Tibial artery (tissue), 4 donors: ENCODE results near the gene IL12B.
"Not testable (repeated sequence)": the region's sequence is repeated elsewhere in the genome, so short reads cannot be mapped to it uniquely, and the experiment has no call there.

Source experiments
- DNase-seq, 2 donors: peaks; one replicate each; pipeline ENCODE4 v3.0.0-alpha.2; 2019
- H3K27ac ChIP-seq, 2 donors: fragments of 200-600 bp; sonication (generic) in 1 of 2; 1 replicate in 1 of 2; 2 replicates in 1 of 2; pipeline ENCODE4 v1.5.1; 2018 to 2019; ENCODE audit warnings: mild to moderate bottlenecking in 1 of 2
- H3K27me3 ChIP-seq, 2 donors: fragments of 200-600 bp; sonication (generic) in 1 of 2; one replicate each; pipeline versions ENCODE4 v1.5.1 to v1.6.0; 2016 to 2019
- H3K36me3 ChIP-seq, 3 donors: fragments of 200-600 bp; sonication (generic) in 2 of 3; one replicate each; pipeline ENCODE4 v1.5.1; 2016 to 2019; ENCODE audit warnings: mild to moderate bottlenecking in 2 of 3
- H3K4me1 ChIP-seq, 4 donors: fragments of 200-600 bp; sonication (generic) in 2 of 4; 1 replicate in 3 of 4; 2 replicates in 1 of 4; pipeline ENCODE4 v1.5.1; 2016 to 2019
- H3K4me3 ChIP-seq, 2 donors: fragments of 200-600 bp; sonication (generic) in 1 of 2; 1 replicate in 1 of 2; 2 replicates in 1 of 2; pipeline ENCODE4 v1.5.1; 2018 to 2019; ENCODE audit warnings: mild to moderate bottlenecking in 2 of 2
- H3K9me3 ChIP-seq, 3 donors: fragments of 200-600 bp; sonication (generic) in 1 of 3; one replicate each; pipeline ENCODE4 v1.5.1; 2016 to 2019
- CTCF ChIP-seq, 2 experiments: fragments of 200-600 bp in 1 of 2; fragments of 450-650 bp in 1 of 2; IDR thresholded peaks; one replicate each; pipeline ENCODE4 v1.5.1; 2017 to 2019; ENCODE audit warnings: antibody characterized with exemption in 2 of 2, mild to moderate bottlenecking in 1 of 2, moderate library complexity in 1 of 2
- intact Hi-C: fragments of 100-400 bp; cut with DNase I; formaldehyde crosslinking; loops from one replicate; pipeline ENCODE4 v1.15.0; 2023; ENCODE audit warnings: low total_unique reads

IL12B gene

GRCh38 chr5:159330131-159330800, at the start of gene IL12B:
Gene IL12B (minus strand): TSS chr5:159330487. CDS start chr5:159326782, 3,705 bp downstream.
- H3K4me3 ChIP-seq: peak within 1 kb of the TSS; percentile 39 to 49
- intact Hi-C loops: no loop called here
- DNase-seq: no peak

GRCh38 chr5:159377653-159378052, 47.4 kb upstream of the IL12B start:
- Histone ChIP-seq H3K9me3 (peaks cover 0 to 18% (median 0%) of the 10 kb centered on the region in 3 donors), H3K4me3 (no peak overlapping the region), H3K4me1 (no peaks in the 10 kb centered on the region), H3K27ac (no peak overlapping the region), H3K27me3 (peaks cover 0 to 9% of the 10 kb centered on the region in 2 donors), H3K36me3 (no peaks in the 10 kb centered on the region)
- TF ChIP-seq CTCF (IDR thresholded peaks at IDR 0.05): no peak
- intact Hi-C loops: no loop called here
- no peak for DNase-seq

More at GRCh38 chr5:159330131-159330800, at the start of gene IL12B:
- Histone ChIP-seq H3K4me1 (peaks cover 0 to 11% (median 8%) of the 10 kb centered on the region in 4 donors), H3K27me3 (peaks cover 0 to 35% of the 10 kb centered on the region in 2 donors), H3K27ac (no peak within 1 kb of the TSS), H3K9me3 (no peaks in the 10 kb centered on the region), H3K36me3 (no peaks in the 10 kb centered on the region)
- no peak for TF ChIP-seq CTCF (IDR thresholded peaks at IDR 0.05)

GRCh38 chr5:159367866-159368265, 37.6 kb upstream of the IL12B start:
- H3K36me3 ChIP-seq, H3K27me3 ChIP-seq, H3K9me3 ChIP-seq, intact Hi-C loops, DNase-seq, H3K27ac ChIP-seq, H3K4me3 ChIP-seq, H3K4me1 ChIP-seq: not testable (repeated sequence)

GRCh38 chr5:159366776-159367175, 36.5 kb upstream of the IL12B start:
- intact Hi-C loops, H3K27ac ChIP-seq, H3K9me3 ChIP-seq, H3K36me3 ChIP-seq, DNase-seq, H3K27me3 ChIP-seq, H3K4me3 ChIP-seq, H3K4me1 ChIP-seq: not testable (repeated sequence)

- DNase-seq: no peak
- Histone ChIP-seq H3K9me3 (no peaks in the 10 kb centered on the region), H3K27me3 (peaks cover 0 to under 1% of the 10 kb centered on the region in 2 donors), H3K4me3 (no peak overlapping the region), H3K4me1 (no peaks in the 10 kb centered on the region), H3K27ac (no peak overlapping the region), H3K36me3 (no peaks in the 10 kb centered on the region)
- intact Hi-C loops: no loop called here
- no peak for TF ChIP-seq CTCF (IDR thresholded peaks at IDR 0.05)
Measured at GRCh38 chr5:159362220-159362619, 31.9 kb upstream of the IL12B start.

GRCh38 chr5:159359871-159360270, 29.6 kb upstream of the IL12B start:
- H3K27ac ChIP-seq, intact Hi-C loops, DNase-seq, H3K9me3 ChIP-seq, H3K36me3 ChIP-seq, H3K4me3 ChIP-seq, H3K27me3 ChIP-seq, H3K4me1 ChIP-seq: not testable (repeated sequence)

GRCh38 chr5:159359408-159359807, 29.1 kb upstream of the IL12B start:
- no peaks in the 10 kb centered on the region for H3K4me1 ChIP-seq
- H3K27ac ChIP-seq: no peak overlapping the region
- intact Hi-C loops: no loop called here
- TF ChIP-seq CTCF (IDR thresholded peaks at IDR 0.05): no peak
- H3K27me3 ChIP-seq: peaks cover 0 to 4% of the 10 kb centered on the region in 2 donors
- DNase-seq: no peak
- no peaks in the 10 kb centered on the region for H3K36me3 ChIP-seq
- H3K9me3 ChIP-seq: no peaks in the 10 kb centered on the region
- no peak overlapping the region for H3K4me3 ChIP-seq
